ENCODE results near the gene ZNF438.

Gene ZNF438

DNA sequence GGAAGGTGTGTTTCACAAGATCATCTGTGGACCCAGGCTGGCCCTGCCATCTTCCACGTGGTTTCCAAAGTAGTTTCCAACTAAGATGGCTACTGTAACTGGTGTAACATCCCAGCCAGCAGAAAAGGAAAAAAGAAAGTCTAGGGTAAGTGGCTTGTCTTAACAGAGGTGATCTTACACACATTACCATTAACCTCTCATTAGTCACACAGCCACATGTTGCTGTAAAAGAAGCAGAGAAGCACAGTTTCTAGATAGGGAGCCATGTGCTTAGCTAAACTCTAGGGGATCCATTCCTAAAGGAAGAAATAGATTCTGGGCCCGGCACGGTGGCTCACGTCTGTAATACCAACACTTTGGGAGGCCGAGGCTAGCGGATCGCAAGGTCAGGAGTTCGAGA is 54.3 kb downstream of the ZNF438 start:
- Histone ChIP-seq H2BK12ac (ENCODE audit: low read length in 2 of 2) (no peak overlapping the region), H3K36me3 (ENCODE audit: control insufficient read depth in 1 of 2, insufficient read depth in 2 of 2, low read depth in 1 of 2, low read length in 2 of 2) (peaks cover 0 to 21% of the 10 kb centered on the region in 2 experiments), H3K4me2 (ENCODE audit: low read length, poor library complexity, severe bottlenecking) (no peak overlapping the region), H3K79me1 (replicated peaks; ENCODE audit: low read length, poor library complexity, severe bottlenecking) (peaks cover 3% of the 10 kb centered on the region), H3K4ac (ENCODE audit: low read depth in 1 of 2, low read length in 2 of 2) (no peak overlapping the region), H4K8ac (ENCODE audit: low read length) (no peak overlapping the region), H3K27ac (ENCODE audit: low read length, poor library complexity, severe bottlenecking) (no peak overlapping the region), H2BK5ac (ENCODE audit: low read depth, low read length, poor library complexity, severe bottlenecking) (no peak overlapping the region), H3K27me3 (ENCODE audit: control insufficient read depth in 1 of 2, insufficient read depth in 1 of 2, low read length in 2 of 2) (no peaks in the 10 kb centered on the region), H2AFZ (ENCODE audit: low read depth, low read length) (no peak overlapping the region), H3K4me3 (ENCODE audit: insufficient read depth in 1 of 2, low read depth in 1 of 2, low read length in 2 of 2) (no peak overlapping the region), H4K91ac (ENCODE audit: low read length) (no peak overlapping the region), H2BK15ac (ENCODE audit: low read depth, poor library complexity, severe bottlenecking) (no peak overlapping the region), H2BK120ac (ENCODE audit: low read depth, low read length) (no peak overlapping the region), H3K4me1 (ENCODE audit: control insufficient read depth, insufficient read depth, low read depth, low read length) (peaks cover 1% of the 10 kb centered on the region), H3K23ac (ENCODE audit: low read length in 2 of 2) (no peak overlapping the region), H3K14ac (ENCODE audit: low read length in 2 of 2) (no peak overlapping the region), H3K18ac (ENCODE audit: low read depth in 1 of 2, low read length in 2 of 2) (no peak overlapping the region), H3K9ac (ENCODE audit: low read length) (no peak overlapping the region), H2AK5ac (ENCODE audit: low read length, severe bottlenecking) (no peak overlapping the region), H3K9me3 (ENCODE audit: control insufficient read depth, low read length) (peaks cover 7% of the 10 kb centered on the region)
- peak; percentile 52 for DNase-seq
- WGBS, result 94% methylated on average over 8 of the region's 8 CpGs

DNA sequence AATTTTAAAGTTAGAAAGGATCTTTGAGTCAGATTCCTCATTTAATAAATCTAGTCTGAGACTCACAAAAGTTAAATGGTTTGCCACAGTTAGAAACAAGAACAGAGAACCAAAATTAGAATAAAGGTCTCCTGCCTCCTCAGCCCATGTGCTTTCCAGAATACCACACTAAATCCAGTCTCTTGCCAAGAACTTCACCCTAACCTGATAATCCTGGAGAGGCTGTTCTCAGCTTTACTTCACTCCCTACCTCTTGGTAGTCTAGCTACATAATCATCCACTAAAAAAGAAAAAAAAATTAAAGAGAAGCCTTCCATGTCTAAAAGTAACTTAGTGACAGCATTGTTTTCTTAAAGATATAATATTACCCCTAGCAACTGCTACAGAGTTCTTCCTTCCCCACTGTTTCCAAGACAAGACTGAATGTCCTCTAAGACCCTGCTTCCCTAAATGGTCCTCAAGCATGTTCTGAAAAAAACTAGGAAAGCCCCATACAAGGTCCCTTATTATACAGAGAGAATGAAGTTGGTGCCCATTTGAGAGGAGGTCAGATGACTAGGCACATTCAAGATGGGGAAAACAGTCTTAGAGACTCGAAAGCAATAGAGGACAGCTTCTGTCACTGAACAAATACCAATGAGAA is 56.8 kb downstream of the ZNF438 start:
- H2AK5ac ChIP-seq (ENCODE audit: low read length, severe bottlenecking), result no peak overlapping the region
- H3K18ac ChIP-seq (ENCODE audit: low read depth in 1 of 2, low read length in 2 of 2), result no peak overlapping the region
- no peak overlapping the region for H3K4me2 ChIP-seq (ENCODE audit: low read length, poor library complexity, severe bottlenecking)
- H3K36me3 ChIP-seq (ENCODE audit: control insufficient read depth in 1 of 2, insufficient read depth in 2 of 2, low read depth in 1 of 2, low read length in 2 of 2), result peaks cover 0 to 19% of the 10 kb centered on the region in 2 experiments
- H2AFZ ChIP-seq (ENCODE audit: low read depth, low read length), result no peak overlapping the region
- no peak overlapping the region for H3K4ac ChIP-seq (ENCODE audit: low read depth in 1 of 2, low read length in 2 of 2)
- no peak overlapping the region for H2BK5ac ChIP-seq (ENCODE audit: low read depth, low read length, poor library complexity, severe bottlenecking)
- H3K9me3 ChIP-seq (ENCODE audit: control insufficient read depth, low read length), result peaks cover 6% of the 10 kb centered on the region
- no peaks in the 10 kb centered on the region for H3K27me3 ChIP-seq (ENCODE audit: control insufficient read depth in 1 of 2, insufficient read depth in 1 of 2, low read length in 2 of 2)
- H3K23ac ChIP-seq (ENCODE audit: low read length in 2 of 2), result no peak overlapping the region
- no peak overlapping the region for H2BK120ac ChIP-seq (ENCODE audit: low read depth, low read length)
- H2BK15ac ChIP-seq (ENCODE audit: low read depth, poor library complexity, severe bottlenecking), result no peak overlapping the region
- no peak for DNase-seq
- H3K4me1 ChIP-seq (ENCODE audit: control insufficient read depth, insufficient read depth, low read depth, low read length), result peaks cover 1% of the 10 kb centered on the region
- no peak overlapping the region for H3K4me3 ChIP-seq (ENCODE audit: insufficient read depth in 1 of 2, low read depth in 1 of 2, low read length in 2 of 2)
- H3K27ac ChIP-seq (ENCODE audit: low read length, poor library complexity, severe bottlenecking), result no peak overlapping the region
- WGBS, result 95% methylated on average over 1 of the region's 1 CpG
- no peak overlapping the region for H3K9ac ChIP-seq (ENCODE audit: low read length)
- H3K14ac ChIP-seq (ENCODE audit: low read length in 2 of 2), result no peak overlapping the region
- H4K8ac ChIP-seq (ENCODE audit: low read length), result no peak overlapping the region
- no peak overlapping the region for H2BK12ac ChIP-seq (ENCODE audit: low read length in 2 of 2)
- peaks cover 2% of the 10 kb centered on the region for H3K79me1 ChIP-seq (replicated peaks; ENCODE audit: low read length, poor library complexity, severe bottlenecking)
- no peak overlapping the region for H4K91ac ChIP-seq (ENCODE audit: low read length)

DNA sequence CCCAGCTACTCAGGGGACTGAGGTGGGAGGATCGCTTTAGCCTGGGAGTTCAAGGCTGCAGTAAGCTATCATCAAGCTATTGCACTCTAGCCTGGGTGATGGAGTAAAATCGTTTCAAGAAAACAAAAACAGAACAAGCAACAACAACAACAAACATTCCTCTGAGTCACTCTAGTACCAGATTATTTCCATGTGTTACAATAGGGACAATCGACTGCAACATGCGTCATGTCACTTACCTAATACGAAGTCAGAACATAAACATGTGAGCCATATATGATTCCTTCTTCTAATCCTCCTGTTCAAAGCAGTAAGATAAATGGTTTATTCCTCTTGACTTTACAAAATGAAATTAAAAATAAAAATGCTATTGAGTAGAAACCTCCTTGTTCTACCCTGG is 57.3 kb downstream of the ZNF438 start:
- H2BK15ac ChIP-seq (ENCODE audit: low read depth, poor library complexity, severe bottlenecking), result no peak overlapping the region
- no peak overlapping the region for H2BK5ac ChIP-seq (ENCODE audit: low read depth, low read length, poor library complexity, severe bottlenecking)
- H3K4me3 ChIP-seq (ENCODE audit: insufficient read depth in 1 of 2, low read depth in 1 of 2, low read length in 2 of 2), result no peak overlapping the region
- peaks cover 0 to 14% of the 10 kb centered on the region in 2 experiments for H3K36me3 ChIP-seq (ENCODE audit: control insufficient read depth in 1 of 2, insufficient read depth in 2 of 2, low read depth in 1 of 2, low read length in 2 of 2)
- no peak overlapping the region for H2AK5ac ChIP-seq (ENCODE audit: low read length, severe bottlenecking)
- no peak overlapping the region for H3K4ac ChIP-seq (ENCODE audit: low read depth in 1 of 2, low read length in 2 of 2)
- H3K9ac ChIP-seq (ENCODE audit: low read length), result no peak overlapping the region
- H4K91ac ChIP-seq (ENCODE audit: low read length), result no peak overlapping the region
- WGBS, result 89% methylated on average over 5 of the region's 5 CpGs
- no peak overlapping the region for H3K18ac ChIP-seq (ENCODE audit: low read depth in 1 of 2, low read length in 2 of 2)
- H4K8ac ChIP-seq (ENCODE audit: low read length), result no peak overlapping the region
- H3K27ac ChIP-seq (ENCODE audit: low read length, poor library complexity, severe bottlenecking), result no peak overlapping the region
- H3K23ac ChIP-seq (ENCODE audit: low read length in 2 of 2), result no peak overlapping the region
- peaks cover under 1% of the 10 kb centered on the region for H3K9me3 ChIP-seq (ENCODE audit: control insufficient read depth, low read length)
- H3K4me2 ChIP-seq (ENCODE audit: low read length, poor library complexity, severe bottlenecking), result no peak overlapping the region
- H2AFZ ChIP-seq (ENCODE audit: low read depth, low read length), result no peak overlapping the region
- no peaks in the 10 kb centered on the region for H3K79me1 ChIP-seq (replicated peaks; ENCODE audit: low read length, poor library complexity, severe bottlenecking)
- H3K27me3 ChIP-seq (ENCODE audit: control insufficient read depth in 1 of 2, insufficient read depth in 1 of 2, low read length in 2 of 2), result no peaks in the 10 kb centered on the region
- no peak overlapping the region for H2BK120ac ChIP-seq (ENCODE audit: low read depth, low read length)
- peaks cover 1% of the 10 kb centered on the region for H3K4me1 ChIP-seq (ENCODE audit: control insufficient read depth, insufficient read depth, low read depth, low read length)
- no peak overlapping the region for H3K14ac ChIP-seq (ENCODE audit: low read length in 2 of 2)
- H2BK12ac ChIP-seq (ENCODE audit: low read length in 2 of 2), result no peak overlapping the region
- no peak for DNase-seq

DNA sequence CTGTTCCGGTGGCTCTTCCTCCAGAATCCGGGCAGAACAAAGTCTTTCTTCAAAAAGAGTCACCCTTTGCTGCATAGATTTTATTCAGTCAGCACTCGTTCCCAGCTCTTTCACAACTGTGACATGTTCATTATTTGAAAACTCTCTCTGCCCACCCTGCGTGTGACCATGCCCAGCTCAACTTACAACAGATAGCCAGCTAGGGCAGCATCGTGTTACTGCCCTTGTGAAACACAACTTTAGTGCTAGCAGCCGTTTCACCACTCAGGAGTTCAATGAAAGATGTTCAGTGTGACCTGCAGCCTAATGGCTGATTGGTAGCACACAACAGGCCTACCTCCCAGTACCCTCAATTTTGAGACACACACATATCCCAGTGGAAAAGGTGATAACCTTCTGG is 57.9 kb downstream of the ZNF438 start:
- no peak overlapping the region for H3K18ac ChIP-seq (ENCODE audit: low read depth in 1 of 2, low read length in 2 of 2)
- WGBS, result 82% methylated on average over 6 of the region's 6 CpGs
- no peak overlapping the region for H3K27ac ChIP-seq (ENCODE audit: low read length, poor library complexity, severe bottlenecking)
- no peak overlapping the region for H3K14ac ChIP-seq (ENCODE audit: low read length in 2 of 2)
- no peaks in the 10 kb centered on the region for H3K79me1 ChIP-seq (replicated peaks; ENCODE audit: low read length, poor library complexity, severe bottlenecking)
- peaks cover 0 to 11% of the 10 kb centered on the region in 2 experiments for H3K36me3 ChIP-seq (ENCODE audit: control insufficient read depth in 1 of 2, insufficient read depth in 2 of 2, low read depth in 1 of 2, low read length in 2 of 2)
- no peak overlapping the region for H2BK12ac ChIP-seq (ENCODE audit: low read length in 2 of 2)
- H3K27me3 ChIP-seq (ENCODE audit: control insufficient read depth in 1 of 2, insufficient read depth in 1 of 2, low read length in 2 of 2), result no peaks in the 10 kb centered on the region
- H3K4me3 ChIP-seq (ENCODE audit: insufficient read depth in 1 of 2, low read depth in 1 of 2, low read length in 2 of 2), result no peak overlapping the region
- DNase-seq, result no peak
- peaks cover 1% of the 10 kb centered on the region for H3K4me1 ChIP-seq (ENCODE audit: control insufficient read depth, insufficient read depth, low read depth, low read length)
- H4K8ac ChIP-seq (ENCODE audit: low read length), result no peak overlapping the region
- H3K4me2 ChIP-seq (ENCODE audit: low read length, poor library complexity, severe bottlenecking), result no peak overlapping the region
- no peak overlapping the region for H2AFZ ChIP-seq (ENCODE audit: low read depth, low read length)
- no peak overlapping the region for H3K9ac ChIP-seq (ENCODE audit: low read length)
- H2BK5ac ChIP-seq (ENCODE audit: low read depth, low read length, poor library complexity, severe bottlenecking), result no peak overlapping the region
- no peak overlapping the region for H2AK5ac ChIP-seq (ENCODE audit: low read length, severe bottlenecking)
- H3K23ac ChIP-seq (ENCODE audit: low read length in 2 of 2), result no peak overlapping the region
- H4K91ac ChIP-seq (ENCODE audit: low read length), result no peak overlapping the region
- H2BK120ac ChIP-seq (ENCODE audit: low read depth, low read length), result no peak overlapping the region
- H3K9me3 ChIP-seq (ENCODE audit: control insufficient read depth, low read length), result no peaks in the 10 kb centered on the region
- no peak overlapping the region for H3K4ac ChIP-seq (ENCODE audit: low read depth in 1 of 2, low read length in 2 of 2)
- no peak overlapping the region for H2BK15ac ChIP-seq (ENCODE audit: low read depth, poor library complexity, severe bottlenecking)

Data from mesenchymal stem cell (in vitro differentiated cells and primary cell).